Middle frontal gyrus (tissue), 1 donor: ENCODE measurements around the gene HOXB7.

Source experiments
- DNase-seq: peaks from one replicate; pipeline ENCODE4 v3.0.0-alpha.2; 2015; ENCODE audit warnings: low spot score; ENCODE audit errors: extremely low spot score

HOXB7 gene

DNA sequence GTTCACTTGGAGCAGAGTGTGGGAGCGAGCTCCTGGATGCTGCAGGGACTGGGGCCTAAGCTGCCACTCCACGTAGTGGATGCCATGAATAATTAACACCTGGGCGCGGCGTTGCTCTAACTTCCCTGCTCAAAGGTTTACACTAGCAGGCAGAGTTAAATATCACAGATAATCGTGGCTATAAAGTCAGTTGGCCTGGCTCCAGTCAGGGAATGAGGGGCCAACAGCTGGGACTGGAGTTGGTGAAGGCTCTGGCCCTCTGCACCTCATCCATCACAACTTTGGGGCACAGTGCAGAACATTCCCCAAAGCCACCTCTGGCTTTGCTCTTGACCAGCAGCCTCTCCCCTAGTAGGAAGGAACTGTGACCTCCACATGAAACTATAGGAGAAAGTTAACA is 43.6 kb downstream of the HOXB7 start:
- no peak for DNase-seq

DNA sequence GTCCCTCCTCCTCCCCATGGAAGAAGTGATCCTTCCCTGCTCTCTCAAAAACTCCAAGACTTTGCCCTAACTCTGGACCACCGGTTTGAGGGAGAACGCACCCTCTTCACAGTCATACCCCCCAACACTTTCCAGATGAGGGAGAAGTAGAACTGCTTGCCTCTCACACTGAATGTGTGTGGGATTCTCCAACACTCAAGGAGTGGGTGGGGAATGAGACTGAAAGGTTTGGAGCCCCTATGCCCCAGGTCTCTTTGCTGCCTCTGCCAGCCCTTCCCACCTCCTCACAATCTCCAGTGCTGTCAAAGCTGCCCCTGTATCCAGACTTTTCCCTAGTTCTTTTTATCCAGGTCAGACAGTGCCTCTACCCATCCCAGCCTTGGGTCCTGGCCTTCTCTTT is 44.1 kb downstream of the HOXB7 start:
- no peak for DNase-seq

DNA sequence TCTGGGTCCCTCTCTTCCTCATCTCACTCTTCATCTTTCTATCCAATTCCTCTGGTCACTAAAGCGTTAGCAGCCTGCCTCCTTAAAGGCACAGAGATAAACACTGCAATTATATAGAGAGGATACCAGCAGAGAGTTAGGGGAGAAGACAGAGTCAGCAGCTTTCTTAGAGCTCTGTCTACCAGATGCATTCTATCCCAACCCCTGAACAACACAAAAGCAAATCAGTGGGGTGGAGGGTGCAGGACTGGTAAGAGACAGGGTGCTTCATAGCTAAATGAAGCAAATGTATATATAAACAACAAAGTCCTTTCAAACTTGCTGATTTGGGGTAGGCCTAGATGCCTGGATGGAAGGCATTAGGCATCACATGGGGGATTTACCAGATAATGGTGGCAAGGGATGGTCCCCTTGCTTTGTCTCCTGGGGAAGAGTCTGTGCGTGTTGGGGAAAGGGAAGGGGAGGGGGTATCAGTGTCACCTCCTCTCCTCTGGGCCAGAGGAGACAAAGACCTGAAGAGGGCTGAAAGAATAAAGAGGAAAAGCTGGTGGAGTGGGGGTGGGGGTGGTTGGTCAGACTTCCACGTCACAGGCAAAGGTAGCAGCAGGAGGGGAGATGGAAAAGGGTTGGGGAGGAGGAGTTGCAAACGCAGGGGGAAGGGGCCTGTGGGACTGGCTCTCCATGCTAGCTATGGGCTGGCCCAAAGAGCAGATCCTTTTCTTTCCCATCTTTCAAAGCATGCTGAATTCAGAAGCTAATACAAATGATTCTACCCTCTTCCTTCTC is 44.7 kb downstream of the HOXB7 start:
- DNase-seq = no peak

DNA sequence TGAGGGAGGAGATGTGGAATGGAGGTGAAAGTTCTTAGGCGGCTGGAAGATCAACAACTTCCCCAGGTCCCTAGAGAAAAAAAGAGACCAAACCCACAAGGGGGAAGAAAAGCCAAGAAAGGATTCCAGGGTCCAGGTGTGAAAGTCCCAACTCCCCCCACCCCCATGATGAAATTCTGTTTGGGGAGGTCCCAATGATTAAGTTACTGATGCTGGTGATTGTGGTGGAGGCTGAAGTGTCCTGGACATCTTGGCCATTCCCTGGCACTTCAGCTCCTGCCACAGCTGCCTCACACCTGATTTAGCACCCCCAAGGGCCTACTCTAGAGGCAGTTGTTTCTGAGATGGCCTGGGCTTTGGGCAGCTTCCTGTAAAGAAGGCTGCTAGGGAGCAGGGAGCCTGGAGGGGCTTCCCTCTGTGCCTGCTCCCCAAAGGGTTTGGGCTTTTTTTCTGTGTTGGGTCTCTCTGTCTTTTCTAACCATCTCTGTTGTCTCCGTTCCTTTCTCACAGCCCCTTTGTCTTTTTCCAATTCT is 45.7 kb downstream of the HOXB7 start:
- DNase-seq = no peak

DNA sequence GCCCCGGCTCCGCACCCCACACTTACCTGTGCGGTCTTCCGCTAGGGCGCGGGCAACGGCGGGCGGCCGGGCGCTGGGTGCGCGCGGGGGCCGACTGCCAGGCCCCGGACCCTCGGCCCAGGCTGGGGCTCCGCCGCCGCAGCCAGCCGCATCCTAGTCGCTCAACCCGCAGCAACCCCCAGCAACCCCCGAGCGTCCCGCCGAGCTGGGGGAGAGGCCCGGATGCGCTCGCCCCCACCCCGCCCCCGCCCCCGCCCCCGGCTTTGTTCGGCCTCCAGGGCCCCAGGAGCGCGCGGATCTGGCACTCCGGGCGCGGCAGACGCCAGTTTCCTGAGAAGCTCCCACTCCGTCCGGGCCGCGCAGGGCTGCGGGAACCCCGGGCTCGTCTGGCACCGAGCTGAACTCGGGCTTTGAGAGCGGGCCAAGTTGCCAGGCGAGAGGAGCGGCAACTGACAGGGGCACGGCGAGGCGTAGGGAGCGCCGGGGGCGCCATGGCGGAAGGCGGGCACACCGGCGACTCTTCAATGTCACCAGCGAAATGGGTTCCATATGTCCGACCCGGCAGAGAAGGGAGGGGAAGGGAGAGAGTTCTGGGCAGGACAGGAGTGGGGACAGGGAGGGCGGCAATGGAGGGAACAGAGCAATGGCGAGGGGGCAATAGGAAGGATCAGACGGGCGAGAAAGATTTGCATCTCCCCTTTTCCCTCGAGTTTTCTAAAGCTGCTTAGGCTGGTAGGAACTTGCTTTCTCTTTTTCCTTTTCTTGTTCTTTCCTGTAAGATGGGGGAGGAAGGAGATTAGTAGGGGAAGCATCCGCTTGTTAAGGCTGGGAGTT is 46.4 kb downstream of the HOXB7 start:
- no peak for DNase-seq

DNA sequence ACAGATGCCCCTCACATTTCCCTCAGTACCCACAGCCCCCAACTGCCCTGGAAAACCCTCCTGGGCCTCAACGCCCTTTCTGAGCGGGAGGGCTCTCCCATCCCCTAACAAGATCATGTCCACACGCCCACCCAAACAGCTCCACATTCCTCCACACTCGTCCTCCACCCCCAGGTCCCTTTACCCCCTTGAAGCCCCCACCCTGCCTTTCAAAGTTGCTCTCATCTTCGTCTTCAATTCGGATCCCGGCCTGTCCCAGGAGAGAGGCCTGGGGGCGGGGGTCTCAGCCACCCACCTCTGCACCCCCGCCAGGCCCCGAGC is 47.0 kb downstream of the HOXB7 start:
- DNase-seq = no peak

DNA sequence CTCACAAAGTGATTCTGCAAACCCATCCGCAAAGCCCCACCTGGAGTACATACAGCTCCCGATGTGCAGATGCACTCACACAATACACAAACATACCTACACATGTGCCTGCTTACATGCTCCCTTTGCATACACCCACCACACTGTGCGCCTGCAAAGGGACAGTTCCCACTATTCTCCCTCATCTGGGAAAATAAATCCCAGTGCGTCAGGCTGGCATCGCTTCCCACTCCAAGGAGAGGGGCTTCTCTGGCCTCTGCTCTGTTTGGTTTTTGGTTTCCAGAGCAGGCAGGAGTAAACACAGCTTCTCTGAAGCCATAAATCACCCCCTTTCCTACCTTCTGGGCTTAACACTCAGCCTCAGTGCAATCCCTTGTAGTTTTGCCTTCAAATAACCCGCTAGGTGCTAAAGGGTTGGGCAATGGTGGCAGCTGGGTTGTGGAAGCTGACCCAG is 47.4 kb downstream of the HOXB7 start:
- DNase-seq = no peak

DNA sequence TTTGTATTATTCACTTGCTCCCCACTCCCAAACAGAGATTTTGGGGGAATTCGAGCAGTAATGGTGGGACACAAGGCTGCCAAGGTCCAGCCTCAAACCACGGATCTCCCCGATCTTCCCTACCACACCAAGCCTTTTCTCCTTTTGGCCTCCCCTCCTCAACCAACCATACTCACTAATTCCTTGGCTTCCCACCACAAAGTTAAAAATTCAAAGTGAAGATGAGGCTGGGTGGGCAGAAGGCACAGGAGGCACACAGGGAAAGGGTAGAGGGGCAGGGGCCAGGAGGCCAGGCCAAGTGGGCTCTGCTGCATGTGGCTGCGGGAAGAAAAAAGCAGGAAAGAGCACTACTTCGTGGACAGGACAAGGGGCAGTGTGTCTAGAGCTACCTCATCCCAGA is 47.9 kb downstream of the HOXB7 start:
- DNase-seq = no peak

DNA sequence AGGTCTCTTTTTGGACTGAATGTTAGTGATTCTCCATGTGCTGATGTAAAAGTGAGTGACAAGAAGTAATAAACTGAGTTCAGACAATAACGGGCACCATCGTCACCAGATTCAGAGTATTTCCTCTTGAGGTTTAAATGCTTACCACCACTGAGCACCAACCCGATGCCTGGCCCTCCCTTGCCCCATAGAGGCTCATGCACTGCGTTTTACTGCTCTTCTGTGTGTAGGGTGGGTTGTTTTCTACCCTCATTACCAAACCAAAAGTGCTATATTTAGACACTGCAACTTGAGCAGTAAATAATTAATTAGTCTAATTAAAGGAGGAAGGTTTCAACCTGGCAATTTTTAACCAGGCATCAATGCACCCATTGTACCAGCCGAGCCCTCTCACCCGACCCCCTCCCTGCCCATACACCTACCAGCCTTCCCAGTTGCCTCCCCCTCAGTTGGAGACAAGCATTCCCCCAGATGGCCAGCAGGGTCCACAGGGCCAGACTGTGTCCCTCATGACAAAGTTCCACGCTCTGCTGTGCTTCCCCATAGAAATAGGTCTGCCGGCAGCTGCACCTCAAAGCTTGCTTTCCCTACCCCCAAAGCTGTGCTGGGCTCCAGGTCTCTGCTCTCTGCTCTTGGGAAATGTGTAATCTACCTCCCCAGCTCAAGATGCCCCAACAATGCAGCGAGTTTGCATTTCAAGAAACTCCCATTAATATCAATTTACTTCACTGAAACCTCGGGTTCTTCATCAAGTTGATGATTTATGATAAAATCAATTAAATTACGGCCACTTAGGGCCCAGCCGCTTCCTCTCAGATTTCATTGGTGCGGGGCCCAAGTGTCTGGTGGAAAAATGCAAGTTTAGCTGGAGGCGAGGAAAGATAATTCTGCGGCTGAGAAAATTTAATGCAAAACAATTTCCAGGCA is 48.7 kb downstream of the HOXB7 start:
- no peak for DNase-seq

DNA sequence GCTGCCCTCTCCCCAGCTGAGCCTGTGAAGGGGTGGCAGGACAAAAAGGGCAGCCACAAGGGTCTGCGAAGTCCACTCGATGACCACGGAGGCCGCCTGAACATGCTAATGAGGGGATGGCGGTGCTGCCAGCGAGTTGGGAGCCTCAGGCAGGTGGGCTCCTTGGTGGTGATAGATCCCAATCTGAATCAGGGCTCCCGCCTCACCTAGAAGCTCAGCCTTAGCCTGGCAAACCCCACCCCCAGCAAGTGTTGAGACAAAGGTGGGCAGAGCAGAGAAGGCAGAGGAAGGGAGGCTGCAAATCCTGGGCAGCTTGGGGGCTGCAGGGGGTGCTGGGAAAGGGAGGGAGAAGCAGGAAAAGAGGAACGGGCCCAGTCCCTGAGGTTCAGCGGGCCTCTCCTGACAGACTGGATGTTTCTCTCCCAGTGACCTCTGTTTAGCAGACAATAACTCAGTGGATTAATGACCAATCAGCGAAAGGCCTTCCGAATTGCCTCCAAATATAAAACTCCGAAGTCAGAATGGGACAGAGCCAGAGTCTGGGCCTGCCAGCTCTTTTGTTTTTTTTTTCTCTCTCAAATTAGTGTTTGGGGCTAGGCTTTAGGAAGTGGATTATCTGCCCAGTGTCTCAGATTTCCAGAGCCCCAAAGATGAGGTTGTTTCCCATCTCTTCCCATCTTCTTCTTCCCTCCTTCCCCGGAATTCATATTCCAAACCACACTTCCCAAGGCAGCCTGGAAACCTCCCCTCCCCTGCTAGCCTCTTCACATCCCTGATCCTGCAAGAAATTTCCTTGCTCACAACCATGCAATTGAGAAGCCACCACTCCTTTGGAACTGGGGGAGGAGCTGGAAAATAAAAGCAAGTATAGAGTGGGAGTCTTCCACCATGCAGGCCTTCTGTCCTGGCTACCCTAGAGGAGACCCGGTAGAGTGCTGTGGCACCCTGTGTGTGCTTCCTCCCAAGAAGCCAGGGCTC is 50.7 kb downstream of the HOXB7 start:
- no peak for DNase-seq

DNA sequence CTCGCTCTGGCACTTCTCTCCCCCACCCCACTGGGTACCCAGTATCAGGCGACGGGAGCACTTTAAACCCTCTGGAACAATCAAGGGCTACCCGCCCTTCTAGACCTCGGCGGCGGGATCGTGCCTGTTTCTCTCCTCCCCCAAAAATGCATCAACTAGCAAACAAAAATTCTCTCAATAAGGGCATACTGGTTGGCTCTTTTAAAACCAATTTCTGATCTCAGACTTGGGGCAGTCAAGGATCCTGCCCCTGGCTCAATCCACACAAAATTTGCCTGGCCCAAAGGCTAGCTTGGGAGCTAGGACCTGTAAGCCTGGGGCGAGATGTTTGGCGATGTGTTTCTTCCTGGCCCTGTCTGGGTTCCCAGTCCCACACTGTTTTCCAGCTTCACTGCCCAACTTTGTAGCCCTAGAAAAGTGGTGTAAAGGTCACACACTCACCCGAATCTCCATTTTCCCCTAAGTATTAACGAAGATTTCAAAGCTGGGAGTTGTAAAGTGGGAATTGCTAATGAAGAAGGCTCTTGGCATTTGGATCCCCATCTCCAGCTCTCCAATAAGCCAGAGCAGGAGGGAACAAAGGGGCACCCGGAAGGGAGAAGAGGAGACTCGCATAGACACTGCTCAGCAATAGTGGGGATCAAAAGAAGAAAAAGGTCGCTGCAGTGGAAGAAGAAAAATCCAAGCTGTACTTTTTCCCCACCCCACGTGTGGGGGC is 51.5 kb downstream of the HOXB7 start:
- DNase-seq = no peak

DNA sequence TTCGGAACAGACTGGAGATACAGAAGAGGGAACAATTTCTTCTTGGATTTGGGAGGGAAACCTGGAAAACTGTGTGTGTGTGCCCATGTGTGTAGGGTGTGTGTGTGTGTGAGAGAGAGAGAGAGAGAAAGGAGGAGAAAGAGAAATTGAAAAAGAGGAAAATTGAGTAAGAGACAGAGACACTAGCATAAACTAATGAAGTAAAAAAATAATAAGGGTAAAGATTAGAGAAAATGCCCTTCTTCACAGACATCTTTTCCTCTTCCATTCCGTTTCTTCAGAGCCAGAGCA is 52.0 kb downstream of the HOXB7 start:
- DNase-seq = no peak

DNA sequence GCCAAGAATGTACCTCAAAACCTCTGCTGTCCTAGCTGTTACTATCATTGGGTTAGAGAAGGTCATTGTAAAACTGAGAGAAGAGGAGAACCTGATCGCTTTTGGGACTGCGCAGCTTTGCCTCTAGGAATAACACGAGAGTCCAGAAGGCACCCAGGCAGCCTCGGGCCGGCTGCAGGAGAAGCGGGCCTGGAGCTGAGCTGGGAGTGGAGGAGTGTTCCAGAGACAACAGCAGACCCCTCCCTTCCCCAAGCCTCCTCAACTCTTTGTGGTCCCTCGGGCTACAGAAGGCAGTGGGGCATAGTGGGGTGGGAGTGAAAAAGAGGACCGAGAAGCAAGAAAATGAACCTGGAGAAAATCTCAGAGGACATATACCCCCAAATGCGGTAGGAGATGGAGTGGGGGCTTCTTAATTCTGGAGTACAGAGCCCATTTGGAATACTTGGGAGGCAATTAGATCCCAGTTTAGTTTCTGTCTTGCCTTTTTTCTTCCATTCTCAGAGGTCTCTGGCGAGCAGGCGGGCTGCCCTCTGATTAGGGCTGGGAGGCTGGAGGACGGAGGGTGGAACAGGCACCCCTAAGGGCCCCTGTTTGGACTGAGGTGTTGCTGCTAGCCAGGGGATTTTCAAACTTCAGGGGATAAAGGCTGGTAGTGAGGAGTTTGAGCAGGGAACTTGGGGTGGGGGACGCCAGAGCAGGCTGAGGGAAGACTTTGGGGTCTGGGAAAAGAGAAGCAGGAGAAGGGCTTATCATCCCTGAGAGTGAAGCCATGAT is 52.6 kb downstream of the HOXB7 start:
- no peak for DNase-seq
